IPS DF 19.7 (cell line): ENCODE data around the gene UPK2.
"Not testable (repeated sequence)": the region's sequence is repeated elsewhere in the genome, so short reads cannot be mapped to it uniquely, and the experiment has no call there.

ENCODE experiments used
- DNase-seq: peaks from one replicate; pipeline ENCODE4 v3.0.0-alpha.2; 2013; ENCODE audit warnings: low read depth, low spot score

The UPK2 gene

GRCh38 chr11:118984825-118985224 lies 28.7 kb downstream of the UPK2 start:
- DNase-seq = no peak

- no peak for DNase-seq
Observed at GRCh38 chr11:118988280-118988679, 32.2 kb downstream of the UPK2 start.

- DNase-seq = not testable (repeated sequence)
Observed at GRCh38 chr11:118991486-118992038, 35.5 kb downstream of the UPK2 start.

GRCh38 chr11:118996926-118997626 lies 41.0 kb downstream of the UPK2 start:
- no peak for DNase-seq

GRCh38 chr11:118997627-118998387 lies 41.7 kb downstream of the UPK2 start, which contains the start of gene CENATAC:
Gene CENATAC, plus strand, starts transcription at chr11:118998138. Its CDS starts 60 bp downstream, at chr11:118998198.
- peak; percentile 72 for DNase-seq

GRCh38 chr11:118998388-118998717 lies 42.3 kb downstream of the UPK2 start:
- no peak for DNase-seq

- DNase-seq = no peak
Observed at GRCh38 chr11:118998822-118999221, 42.7 kb downstream of the UPK2 start.

- DNase-seq = no peak
Observed at GRCh38 chr11:119000906-119001305, 44.8 kb downstream of the UPK2 start.

GRCh38 chr11:119006656-119007055 lies 50.6 kb downstream of the UPK2 start:
- DNase-seq = no peak
